Jurkat, Clone E6-1 (cell line): ENCODE data around the gene RREB1.
A peak's percentile ranks its signal among the peaks of the same experiment; 100 is the strongest.

Source experiments
- DNase-seq: peaks from one replicate; pipeline ENCODE4 v3.0.0-alpha.2; 2011; ENCODE audit warnings: low read depth, low spot score
- H3K4me3 ChIP-seq: 2 replicates; pipeline ENCODE4 v1.5.1; 2011; ENCODE audit warnings: mild to moderate bottlenecking, low read length, control low read depth, moderate library complexity

The RREB1 gene

GRCh38 chr6:7119272-7119801 is 11.6 kb downstream of the RREB1 start:
- H3K4me3 ChIP-seq: no peak overlapping the region
- DNase-seq: no peak

- H3K4me3 ChIP-seq: no peak overlapping the region
- DNase-seq: no peak
Observed at GRCh38 chr6:7121700-7122241, 14.0 kb downstream of the RREB1 start.

DNA sequence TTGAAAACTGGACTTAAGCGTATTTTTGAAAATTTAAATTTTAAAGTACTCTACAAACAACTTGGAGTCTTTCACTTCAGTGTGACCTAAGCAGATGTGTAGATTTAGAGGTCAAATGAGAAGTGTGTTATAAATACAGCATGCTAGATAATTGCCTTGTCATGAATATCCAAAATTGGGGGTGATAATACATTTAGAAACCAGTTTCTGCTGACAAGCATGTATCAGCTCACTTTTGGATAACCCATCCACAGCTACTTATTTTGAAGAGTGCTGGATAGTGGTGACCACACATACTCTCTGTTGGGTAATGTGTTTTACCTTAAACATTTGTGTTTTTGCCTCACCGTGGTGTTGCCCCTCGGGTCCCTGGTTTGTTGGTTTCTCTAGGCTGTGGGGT is 14.9 kb downstream of the RREB1 start:
- no peak for DNase-seq
- H3K4me3 ChIP-seq: no peak overlapping the region

GRCh38 chr6:7124114-7124513 is 16.4 kb downstream of the RREB1 start:
- no peak for DNase-seq
- no peak overlapping the region for H3K4me3 ChIP-seq

GRCh38 chr6:7124636-7125035 is 16.9 kb downstream of the RREB1 start:
- DNase-seq: no peak
- no peak overlapping the region for H3K4me3 ChIP-seq

DNA sequence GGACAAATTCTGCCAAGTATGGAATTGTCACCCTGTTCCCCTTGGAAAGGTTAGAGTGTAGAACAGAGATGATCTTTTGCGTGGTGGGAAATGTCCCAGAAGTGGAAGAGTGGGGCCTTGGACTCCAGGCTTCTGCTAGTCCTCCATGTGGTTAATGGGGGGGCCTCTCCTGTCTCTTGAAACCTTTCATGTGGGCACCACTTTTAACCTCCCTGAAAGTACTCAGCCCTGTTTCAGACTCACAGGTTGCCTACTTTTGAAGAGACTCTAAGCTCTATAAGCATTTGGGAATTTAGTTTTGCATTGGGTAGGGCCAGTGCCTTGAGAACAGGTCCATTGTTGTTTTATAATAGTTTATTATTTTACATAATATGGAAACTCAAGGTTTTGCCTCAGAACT is 17.5 kb downstream of the RREB1 start:
- no peak overlapping the region for H3K4me3 ChIP-seq
- no peak for DNase-seq

- DNase-seq: no peak
- no peak overlapping the region for H3K4me3 ChIP-seq
Observed at GRCh38 chr6:7126754-7127153, 19.0 kb downstream of the RREB1 start.

- no peak for DNase-seq
- H3K4me3 ChIP-seq: no peak overlapping the region
Observed at GRCh38 chr6:7127680-7128079, 19.9 kb downstream of the RREB1 start.

DNA sequence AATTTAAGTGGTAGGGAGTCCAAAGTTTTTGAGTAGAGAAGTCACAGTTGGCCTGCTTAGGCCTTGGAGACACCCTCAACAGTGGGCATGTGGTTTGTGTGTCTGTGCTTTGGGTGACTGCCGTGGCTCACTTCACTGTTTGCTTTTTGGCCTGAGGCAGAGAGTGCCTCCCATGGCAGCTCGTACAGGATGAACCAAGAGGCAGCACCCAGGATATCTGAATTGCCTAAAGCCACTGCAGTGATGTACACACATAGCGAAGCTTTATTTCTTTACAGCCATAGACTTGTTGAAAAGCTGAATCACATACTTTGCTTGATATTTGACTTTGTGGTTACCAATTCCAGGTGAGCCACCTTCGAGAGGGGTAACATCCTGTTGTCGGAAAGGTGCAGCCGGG is 21.6 kb downstream of the RREB1 start:
- H3K4me3 ChIP-seq: no peak overlapping the region
- DNase-seq: no peak

DNA sequence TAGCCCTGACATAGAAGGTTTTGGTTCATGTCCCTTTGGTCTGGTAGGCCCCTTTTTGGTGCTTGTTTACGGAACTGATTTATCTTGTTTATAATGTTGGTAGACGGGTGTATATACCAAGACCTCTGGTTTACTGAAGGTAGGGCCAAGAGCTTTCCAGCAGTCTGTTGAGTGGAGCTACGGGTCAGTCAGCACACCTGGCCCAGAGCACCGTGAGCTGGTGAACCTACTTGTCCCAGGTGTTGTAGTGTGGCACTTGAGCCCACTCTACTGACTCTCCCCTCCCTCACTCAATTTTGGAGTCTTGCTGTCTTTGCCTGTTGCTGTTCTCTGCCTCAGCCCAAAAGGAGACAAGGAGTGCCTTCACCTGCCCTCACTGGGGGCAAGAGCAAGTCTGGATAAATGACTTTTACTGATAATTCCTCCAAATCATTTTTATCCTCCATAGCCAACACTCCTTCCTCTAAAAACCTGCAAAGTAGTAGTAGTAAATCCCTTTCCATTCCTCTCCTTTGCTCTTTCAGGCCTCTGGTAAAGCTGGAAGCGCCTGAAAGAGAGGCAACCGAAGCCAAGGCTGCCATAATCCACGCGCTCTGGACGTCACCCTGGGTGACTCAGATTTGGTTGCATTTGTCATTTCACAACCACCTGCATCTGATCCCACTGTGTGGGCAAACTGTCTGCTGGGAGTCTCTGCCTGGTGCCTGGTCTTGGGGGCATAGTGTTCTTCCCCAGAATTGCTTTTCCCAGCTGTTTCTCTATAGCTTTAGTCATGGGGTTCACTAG is 22.2 kb downstream of the RREB1 start:
- no peak for DNase-seq

DNA sequence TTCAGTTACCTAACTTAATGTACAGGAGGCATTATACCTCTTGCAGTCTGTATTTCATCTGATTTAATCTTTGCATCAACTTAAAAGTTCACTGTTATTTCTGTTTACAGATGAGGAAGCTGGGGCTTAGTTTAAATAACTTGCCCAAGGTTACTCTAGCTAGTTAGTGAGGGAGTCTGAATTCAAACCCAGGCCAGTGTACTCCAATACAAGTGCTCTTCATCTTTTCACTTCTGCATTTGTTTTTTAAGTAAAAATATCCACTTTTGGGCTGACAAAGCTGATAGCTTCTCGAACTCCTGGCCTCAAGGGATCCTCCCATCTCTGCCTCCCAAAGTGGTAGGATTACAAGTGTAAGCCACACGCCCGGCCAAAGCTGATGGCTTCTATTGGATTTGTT is 23.6 kb downstream of the RREB1 start:
- no peak overlapping the region for H3K4me3 ChIP-seq
- no peak for DNase-seq

More for the DNA sequence above, 22.2 kb downstream of the RREB1 start:
- H3K4me3 ChIP-seq: no peak overlapping the region

GRCh38 chr6:7132398-7133035 is 24.8 kb downstream of the RREB1 start:
- H3K4me3 ChIP-seq: no peak overlapping the region
- DNase-seq: no peak

DNA sequence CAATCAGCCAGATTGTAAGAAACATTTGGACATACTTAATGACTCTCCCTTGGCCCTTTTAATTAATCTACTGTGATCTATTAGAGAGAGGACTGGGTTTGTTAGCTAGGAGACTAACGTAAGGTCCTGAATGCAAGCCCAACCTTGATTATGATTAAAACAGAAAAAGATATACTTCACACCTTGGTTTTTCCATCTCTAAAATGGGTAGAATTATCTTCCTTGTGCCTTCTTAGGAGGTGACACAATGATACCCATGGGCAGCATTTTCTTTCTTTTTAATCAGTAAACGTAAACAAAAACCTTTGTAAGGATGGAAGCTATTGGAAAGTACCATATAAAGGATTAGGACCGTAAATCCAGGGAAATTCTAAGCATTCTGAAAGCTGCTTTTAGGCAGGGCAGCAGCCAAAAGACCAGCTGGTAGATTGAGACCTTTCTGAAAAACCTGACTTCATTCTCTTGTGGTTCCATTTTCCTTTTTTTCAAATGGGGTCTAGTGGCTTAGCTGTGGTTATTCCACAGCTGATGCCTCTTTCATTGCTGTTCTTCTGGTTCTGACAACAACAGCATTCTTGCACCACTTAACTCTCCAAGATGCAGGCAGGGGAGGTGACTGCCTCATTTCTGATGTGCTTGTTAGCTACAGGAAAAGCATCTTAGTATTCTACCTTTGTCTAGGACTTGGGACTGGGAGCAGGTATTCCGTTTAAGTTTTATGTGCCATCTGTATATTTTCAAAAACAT is 27.4 kb downstream of the RREB1 start:
- DNase-seq: peak; percentile 79
- no peak overlapping the region for H3K4me3 ChIP-seq

DNA sequence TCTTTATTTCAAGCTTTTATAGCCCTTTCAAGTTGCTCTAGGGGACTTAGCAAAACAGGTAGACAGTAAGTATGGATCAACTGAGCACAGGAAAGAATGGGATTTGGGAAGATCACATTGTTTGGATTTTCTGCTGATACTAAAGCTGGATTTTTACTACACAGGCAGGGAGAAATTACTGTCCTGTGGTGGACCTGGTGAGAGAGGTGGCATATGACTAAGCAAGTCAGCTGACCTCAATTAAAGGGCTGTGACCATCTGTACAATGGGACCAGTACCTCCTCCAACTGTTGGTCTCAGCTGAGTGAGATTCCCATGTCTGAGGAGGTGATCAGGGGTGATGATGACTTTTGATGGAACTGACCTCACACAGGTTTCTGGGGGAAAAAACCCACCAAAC is 28.0 kb downstream of the RREB1 start:
- H3K4me3 ChIP-seq: no peak overlapping the region
- DNase-seq: no peak

- H3K4me3 ChIP-seq: peak overlapping the region; percentile 37
- no peak for DNase-seq
Observed at GRCh38 chr6:7136859-7137334, 29.1 kb downstream of the RREB1 start.

DNA sequence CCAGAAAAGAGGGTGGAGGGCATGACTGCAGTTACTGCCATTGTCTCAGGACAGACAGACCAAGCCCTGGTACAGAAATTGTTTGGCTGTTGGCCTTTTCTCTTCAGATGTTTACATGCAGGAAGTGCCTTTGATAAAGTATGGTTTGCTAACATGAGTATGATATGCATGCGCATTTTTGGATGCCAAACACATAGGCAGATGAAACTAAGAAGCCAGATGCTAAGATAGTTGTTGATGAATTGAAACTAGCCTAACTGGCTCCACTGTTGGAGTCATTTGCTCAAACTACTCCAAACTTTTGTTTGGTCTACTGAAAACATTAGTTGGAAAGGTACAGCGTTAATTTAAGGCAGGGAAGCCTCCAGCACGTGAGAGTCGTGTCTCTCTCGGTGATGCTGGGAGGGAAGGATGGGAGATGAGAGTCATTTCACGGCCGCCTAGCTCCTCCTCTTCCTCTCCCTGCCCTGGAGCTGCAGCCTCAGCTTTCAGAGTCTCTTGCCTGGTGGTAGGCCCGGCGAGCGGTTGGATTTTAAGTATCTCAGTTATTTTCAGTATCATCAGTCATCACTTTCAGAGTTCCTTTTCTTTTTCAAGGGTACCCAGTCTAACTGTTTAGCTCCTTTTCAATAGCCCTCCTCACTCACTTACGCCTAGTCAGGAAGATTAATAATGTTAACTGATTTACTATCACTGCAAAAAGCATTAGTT is 29.7 kb downstream of the RREB1 start:
- DNase-seq: peak; percentile 73
- H3K4me3 ChIP-seq: peak overlapping the region; percentile 37

DNA sequence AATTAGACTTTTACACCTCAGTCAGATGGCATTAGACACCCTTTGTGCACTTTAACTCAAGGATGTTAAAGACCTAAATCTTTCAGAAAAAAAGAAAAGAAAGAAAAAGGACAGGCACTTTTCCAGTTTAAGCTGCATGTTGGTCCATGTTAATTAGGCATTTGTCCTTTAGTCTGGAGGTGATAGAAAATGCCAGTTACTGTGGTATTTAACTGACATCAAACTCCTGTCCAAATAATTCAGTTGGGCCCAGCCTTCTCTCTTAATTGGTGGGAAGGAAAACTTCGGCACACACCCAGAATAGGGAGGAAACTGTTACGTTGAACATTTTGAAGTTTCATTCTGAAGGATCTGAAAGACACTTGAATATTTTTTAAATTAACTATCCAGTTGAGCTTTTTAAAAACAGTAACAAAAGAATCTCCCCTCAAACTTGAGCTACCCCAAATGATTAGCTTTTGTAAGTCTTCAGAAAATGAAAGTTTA is 30.3 kb downstream of the RREB1 start:
- no peak for DNase-seq

GRCh38 chr6:7138921-7139358 is 31.2 kb downstream of the RREB1 start:
- H3K4me3 ChIP-seq: no peak overlapping the region
- DNase-seq: no peak

More for the DNA sequence above, 30.3 kb downstream of the RREB1 start:
- H3K4me3 ChIP-seq: peak overlapping the region; percentile 37
